ENCODE results near the gene RAB4A.
A peak's percentile ranks its signal among the peaks of the same experiment; 100 is the strongest.
"Not testable (repeated sequence)": the region's sequence is repeated elsewhere in the genome, so short reads cannot be mapped to it uniquely, and the experiment has no call there.

RAB4A gene

GRCh38 chr1:229300099-229300757 lies 29.3 kb downstream of the RAB4A start:
- no peak for DNase-seq

DNA sequence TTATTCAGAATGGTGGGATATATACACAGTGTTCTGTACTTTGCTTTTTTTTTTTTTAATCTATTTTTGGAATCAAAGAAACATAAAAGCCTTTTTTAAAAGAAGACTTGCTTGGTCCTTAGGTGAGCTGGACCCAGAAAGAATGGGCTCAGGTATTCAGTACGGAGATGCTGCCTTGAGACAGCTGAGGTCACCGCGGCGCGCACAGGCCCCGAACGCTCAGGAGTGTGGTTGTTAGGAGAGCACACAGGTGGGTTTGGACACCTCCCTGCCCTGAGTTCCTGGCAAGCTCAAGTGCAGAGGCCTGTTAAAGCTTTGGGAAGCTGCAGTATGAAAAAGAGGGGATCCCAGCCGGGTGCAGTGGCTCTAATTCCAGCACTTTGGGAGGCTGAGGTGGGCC lies 31.8 kb downstream of the RAB4A start:
- no peak for DNase-seq

GRCh38 chr1:229303855-229304254 lies 32.9 kb downstream of the RAB4A start:
- DNase-seq: no peak

DNA sequence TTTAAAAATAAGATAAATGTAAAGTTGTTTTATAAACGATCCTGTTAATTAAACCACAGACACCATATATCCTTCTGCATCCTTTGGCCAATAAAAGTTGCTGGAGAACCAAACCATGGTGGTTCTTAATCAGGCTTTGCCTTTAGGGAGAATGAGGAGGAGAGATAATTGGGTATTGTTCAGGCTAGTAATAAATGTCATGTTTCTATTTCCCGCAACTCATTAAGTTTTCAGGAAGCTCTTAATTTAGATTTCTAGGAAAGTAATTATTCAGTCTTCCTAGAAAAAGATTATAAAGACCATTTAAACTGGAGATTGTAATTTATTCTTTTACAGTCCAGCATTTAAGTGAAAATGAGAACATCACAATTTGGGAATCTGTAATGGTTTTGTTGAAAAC lies 34.5 kb downstream of the RAB4A start:
- no peak for DNase-seq

GRCh38 chr1:229309074-229309473 lies 38.2 kb downstream of the RAB4A start:
- DNase-seq: no peak

DNA sequence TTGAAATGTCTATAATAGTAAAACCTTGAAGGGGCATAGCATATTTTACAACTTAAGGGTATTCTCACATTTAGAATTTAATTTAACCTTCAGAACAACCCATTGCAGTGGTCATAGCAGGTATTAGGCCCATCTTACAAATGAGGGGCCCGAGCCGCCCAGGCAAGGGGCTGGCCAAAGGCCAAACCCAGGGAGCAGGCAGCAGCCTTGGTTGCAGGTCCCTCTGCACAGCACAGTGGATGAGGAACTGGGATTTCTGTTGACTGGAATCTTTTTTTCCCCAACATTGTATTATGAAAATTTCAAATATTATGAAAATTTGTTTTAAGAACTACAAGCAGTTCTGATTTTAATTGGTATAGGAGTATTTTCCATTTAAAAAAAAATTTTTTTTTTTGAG lies 38.8 kb downstream of the RAB4A start:
- DNase-seq: no peak

DNA sequence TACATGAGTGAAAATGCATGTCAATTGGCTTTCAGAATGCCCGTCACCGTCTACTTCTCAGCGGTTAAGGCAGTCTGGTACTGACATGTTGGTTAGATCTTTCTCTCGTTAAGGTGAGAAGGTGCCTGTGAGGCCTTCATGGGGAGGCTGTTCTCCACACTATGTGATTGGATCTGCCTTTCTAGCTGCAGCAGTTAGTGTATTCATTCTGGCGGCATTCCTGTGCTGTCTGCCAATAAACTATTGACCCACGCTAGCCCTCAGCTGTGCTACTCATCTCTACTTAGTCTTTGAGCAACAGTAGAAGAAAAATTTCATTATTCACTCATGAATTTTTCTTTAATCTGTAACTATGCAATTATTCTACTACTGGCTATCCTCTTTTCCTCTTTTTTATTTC lies 39.9 kb downstream of the RAB4A start:
- no peak for DNase-seq

DNA sequence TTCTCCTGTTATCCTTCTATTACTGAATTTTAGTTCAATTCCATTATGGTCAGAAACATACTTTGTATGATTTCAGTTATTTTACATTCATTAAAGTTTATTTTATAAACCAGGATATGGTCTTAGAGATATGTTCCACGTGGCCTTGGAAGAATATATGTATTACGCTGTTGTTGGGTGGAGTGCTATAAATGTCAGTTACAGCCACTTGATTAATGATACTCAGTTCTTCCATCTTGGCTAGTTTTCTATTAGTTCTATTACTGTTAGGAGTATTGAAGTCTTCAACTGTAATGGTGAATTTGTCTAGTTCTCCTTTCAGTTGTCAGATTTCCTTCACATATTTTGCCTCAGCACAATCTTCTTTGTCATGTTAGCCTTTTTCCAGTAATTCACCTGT lies 45.3 kb downstream of the RAB4A start:
- DNase-seq: no peak

DNA sequence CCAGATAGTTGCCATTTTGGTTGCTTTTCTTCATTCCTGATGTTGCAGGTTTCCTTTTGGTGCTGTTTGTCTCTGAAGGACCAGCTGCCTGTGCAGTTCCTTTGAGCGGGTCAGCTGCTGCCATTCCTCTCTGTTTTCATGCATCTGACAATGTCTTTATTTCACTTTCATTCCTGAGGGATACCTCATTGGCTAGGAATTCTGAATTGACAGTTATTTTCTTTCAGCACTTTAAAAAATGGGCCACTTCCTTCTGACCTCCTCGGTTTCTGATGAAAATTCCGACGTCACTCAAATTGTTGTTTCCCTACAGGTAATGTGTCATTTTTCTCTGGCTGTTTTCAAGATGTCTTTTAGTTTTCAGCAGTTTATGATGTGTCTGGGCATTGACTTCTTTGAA lies 47.1 kb downstream of the RAB4A start:
- peak; percentile 10 for DNase-seq

- no peak for DNase-seq
These were observed 48.6 kb downstream of the RAB4A start for GRCh38 chr1:229319487-229319886.

- no peak for DNase-seq
These were observed 52.3 kb downstream of the RAB4A start for GRCh38 chr1:229323201-229323600.

- no peak for DNase-seq
These were observed 53.1 kb downstream of the RAB4A start for GRCh38 chr1:229323885-229324553.

GRCh38 chr1:229325401-229325800 lies 54.5 kb downstream of the RAB4A start:
- no peak for DNase-seq

DNA sequence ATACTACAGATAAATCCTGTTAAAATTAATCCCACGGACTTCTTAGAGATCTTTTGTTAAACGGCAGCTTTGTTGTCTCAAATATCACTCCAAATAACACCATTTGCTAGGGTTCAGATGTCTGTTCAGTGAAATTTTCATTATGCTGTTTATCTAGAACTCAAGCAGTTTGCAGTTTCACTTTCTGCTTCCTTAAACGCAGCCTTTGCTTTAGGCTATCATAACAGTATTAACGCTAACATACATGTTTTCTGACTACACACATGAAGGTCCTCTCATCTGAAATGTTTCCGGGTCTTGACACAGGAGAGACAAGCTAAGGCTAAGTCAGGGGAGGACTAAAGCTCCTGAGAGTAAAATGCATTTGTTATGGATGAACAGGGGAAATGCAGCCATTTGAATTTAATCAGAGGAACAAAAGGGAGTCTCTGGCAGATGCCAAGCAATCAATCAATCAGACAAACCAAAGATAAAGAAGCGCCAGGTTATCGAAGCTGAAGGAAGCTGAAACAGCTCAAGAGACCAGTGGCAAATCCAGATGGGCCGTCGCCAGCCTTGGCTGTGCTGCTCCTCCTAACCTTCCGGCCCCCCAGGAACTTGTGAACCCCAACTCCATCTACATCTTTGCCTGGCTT lies 55.1 kb downstream of the RAB4A start:
- DNase-seq: no peak

DNA sequence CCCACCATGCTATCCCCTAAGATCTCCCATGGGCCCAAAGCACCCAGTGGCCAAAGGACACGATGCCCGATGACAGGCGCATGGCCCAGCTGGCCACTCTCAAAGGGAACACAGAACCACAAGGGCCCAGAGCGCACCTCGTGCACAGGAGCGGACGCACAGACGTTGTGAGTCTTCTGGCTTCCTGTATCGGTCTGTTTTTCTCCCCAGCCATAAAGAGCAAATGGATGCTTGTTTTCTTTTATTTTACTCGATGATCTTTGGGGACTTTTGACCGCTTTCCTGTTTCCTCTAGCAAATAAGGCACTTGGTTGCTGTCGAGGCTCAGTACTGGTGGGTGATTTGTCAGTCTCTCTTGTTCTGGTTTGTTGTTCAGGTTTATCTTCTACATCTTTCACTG lies 55.7 kb downstream of the RAB4A start:
- DNase-seq: no peak

DNA sequence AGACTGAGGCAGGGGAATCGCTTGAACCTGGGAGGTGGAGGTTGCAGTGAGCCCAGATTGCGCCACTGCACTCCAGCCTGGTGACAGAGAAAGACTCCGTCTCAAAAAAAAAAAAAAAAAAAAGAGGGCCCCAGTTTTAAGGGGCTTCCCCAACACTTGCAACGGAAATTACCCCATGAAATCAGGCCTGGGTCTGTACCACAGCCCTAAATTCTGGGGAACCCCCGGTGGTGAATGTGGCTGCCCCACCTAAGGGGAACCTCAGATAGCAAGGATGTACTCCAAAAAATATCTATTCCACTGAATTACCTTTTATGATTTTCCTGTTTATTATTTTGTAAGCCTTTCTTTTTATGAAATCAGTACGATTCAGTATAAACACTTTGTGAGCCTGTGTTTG lies 56.9 kb downstream of the RAB4A start:
- DNase-seq: not testable (repeated sequence)

DNA sequence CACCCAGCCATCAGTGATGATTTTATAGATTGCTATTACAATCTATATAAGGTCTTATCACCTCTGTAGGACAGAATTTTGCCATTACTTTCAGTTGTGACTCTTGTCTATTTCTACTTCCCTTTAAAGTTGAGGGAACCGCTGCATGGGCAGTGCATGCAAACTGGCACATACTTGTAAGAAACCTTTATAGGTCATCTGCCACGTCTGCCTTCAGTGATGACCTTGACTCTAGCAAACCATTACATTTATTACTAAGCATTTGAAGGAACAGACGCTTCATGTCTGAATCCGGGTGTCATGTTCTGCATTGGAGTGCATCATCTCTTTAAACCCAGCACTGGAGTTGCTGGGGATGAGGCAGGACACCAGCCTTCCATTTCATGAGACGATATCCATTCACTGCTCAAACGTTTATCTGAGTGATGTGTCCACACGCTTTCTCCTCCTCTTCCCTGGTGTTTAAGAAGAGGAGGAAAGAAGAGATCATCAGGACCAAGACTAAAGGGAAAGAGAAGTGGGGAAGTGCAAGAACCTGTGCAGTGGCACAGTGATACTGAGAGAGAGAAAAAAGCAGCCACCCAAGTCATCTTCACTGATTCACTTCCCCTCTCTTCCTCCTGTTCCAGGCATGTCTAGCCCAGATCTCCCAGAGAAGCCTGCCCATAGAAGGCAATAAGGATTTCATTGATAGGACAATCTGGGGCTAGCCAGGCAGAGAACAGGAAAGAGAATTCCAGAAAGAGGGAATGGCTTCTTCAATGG lies 57.9 kb downstream of the RAB4A start:
- DNase-seq: no peak

GRCh38 chr1:229334269-229334668 lies 63.4 kb downstream of the RAB4A start:
- DNase-seq: no peak

DNA sequence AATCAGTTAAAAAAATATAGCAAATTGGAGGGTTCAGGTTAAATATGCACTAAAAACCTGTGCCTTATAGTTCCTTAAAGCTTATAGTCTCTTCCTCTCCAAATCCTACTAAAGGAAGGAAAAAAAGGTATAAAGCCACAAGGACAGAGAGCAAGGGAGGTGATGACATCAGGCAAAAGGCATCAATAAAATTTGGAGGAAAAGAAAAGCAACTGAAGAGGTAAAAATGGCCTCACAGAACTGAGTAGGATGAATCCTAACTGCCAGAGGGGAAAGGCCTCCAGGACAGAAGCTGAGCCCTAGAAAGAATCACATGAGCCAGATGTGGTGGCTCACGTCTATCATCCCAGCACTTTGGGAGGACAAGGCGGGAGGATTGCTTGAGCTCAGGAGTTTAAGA lies 63.8 kb downstream of the RAB4A start:
- DNase-seq: no peak

GRCh38 chr1:229336345-229336744 lies 65.4 kb downstream of the RAB4A start:
- DNase-seq: no peak

DNA sequence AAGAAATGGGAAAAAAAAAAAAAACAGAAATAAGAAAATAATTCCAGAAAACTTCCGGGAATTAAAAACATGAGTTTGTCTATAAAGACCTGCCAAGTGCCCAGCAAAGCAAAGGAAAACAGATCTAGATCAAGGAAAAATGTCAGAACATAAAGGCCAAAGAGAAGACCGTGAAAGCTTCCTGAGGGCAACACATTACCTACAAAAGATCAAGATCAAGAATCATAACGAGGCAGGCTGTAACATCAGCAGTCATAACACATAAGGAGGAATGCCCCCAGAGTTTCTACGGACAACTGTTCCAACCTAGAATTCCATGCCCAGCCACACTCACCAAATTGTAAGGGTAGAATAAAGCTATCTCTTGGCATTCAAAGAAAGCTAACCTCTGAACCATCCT lies 68.2 kb downstream of the RAB4A start:
- DNase-seq: no peak

DNA sequence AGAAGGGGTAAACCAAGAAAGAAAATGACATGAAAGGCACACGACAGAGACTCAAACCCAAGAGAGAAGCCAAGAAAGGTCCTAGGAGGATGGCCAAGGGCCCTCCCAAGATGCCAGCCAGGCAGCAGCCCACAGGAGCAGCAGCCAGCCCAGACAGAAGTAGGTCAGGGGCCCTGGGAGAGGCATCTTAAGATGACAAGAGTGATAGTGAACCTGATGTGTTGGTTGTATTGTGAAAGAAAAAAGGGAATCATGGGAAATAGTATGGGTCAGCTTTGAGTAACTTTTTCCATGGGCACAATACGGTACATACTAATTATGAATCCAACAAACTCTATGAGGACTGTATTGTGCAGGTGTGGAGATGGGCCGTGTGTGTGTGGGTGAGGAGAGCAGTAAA lies 68.6 kb downstream of the RAB4A start:
- DNase-seq: no peak

- DNase-seq: no peak
These were observed 69.6 kb downstream of the RAB4A start for GRCh38 chr1:229340496-229340895.
